LNCaP clone FGC (cell line): ENCODE measurements around the gene PTCD2.

ENCODE experiments used
- DNase-seq: peaks from one replicate; pipeline ENCODE4 v3.0.0-alpha.2; 2011; ENCODE audit warnings: low read depth
- H3K4me3 ChIP-seq: 2 replicates; pipeline ENCODE4 v1.5.1; 2011; ENCODE audit warnings: mild to moderate bottlenecking, low read depth, low read length, control low read depth
- CTCF ChIP-seq: IDR thresholded peaks from 2 replicates; pipeline ENCODE4 v1.5.1; 2012; ENCODE audit warnings: mild to moderate bottlenecking; ENCODE audit not compliant: control insufficient read depth, insufficient read depth; ENCODE audit errors: extremely low read depth

The PTCD2 gene

DNA sequence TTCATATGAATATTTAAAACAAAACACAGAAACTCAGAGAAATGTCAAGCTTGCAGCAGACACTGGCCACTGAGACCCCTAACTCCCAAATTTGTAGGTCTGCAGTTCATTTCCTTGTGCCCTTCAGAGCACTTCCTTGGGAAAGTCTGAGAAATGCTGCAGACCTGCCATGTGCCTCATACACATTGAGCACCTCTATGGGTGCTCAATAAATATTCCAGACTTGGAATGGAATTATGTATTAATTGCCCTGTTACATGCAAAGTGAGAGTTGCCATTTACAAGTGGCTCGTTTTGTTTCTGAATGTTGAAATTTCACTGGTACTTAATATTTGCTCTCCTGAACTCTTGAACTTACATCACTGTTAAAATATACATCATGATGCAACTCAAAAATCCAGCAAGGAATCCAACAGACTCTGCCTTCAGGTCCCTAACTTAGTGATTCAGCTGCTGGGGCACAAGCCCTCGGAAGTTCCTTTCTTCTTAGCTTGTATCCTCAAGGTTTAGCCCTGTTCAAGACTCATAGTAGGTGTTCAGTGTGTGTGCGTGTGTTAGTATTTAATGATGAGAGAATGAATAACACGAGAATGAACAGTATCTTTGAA, 90.6 kb downstream of the PTCD2 start:
- H3K4me3 ChIP-seq = no peak overlapping the region
- no peak for DNase-seq
- no peak for TF ChIP-seq CTCF

DNA sequence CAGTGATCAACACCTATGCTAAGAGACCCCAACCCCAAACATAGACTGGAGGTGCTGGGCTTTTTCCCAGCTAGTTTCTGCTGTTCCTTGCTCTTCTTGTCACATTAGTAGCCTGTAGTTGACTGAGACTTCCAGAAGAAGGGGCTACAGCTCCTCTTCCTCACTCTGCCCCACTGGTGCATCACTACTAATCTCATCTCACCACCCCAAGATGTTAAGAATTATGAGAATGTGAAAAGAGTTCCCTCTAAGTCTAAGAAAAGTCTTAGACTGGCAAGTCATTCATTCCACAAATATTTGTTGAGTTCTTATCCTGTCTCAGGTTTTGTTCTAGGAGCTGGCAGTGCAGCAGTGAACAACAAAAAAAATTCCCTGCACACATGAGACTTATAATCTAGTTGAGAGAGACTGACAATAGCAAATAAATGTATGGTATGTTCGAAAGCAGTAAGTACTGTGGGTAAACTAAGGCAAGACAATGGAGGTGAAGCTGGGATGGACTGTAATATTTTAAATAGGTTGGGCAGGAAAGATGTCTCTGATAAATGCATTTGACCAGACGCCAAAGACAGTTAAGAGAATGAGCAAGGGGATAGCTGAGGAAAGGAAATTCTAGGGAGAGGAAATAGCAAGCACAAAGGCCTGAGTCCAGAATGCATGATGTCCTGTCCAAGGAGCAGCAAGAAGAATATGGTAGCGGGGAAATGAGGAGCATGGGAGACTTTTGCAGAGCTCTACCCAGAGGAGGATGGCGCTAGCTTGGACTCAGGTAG, 92.3 kb downstream of the PTCD2 start:
- no peak overlapping the region for H3K4me3 ChIP-seq
- TF ChIP-seq CTCF = no peak
- DNase-seq = no peak

- no peak for TF ChIP-seq CTCF
- no peak for DNase-seq
- H3K4me3 ChIP-seq = no peak overlapping the region
These were observed 95.6 kb downstream of the PTCD2 start for GRCh38 chr5:72415616-72416325.

DNA sequence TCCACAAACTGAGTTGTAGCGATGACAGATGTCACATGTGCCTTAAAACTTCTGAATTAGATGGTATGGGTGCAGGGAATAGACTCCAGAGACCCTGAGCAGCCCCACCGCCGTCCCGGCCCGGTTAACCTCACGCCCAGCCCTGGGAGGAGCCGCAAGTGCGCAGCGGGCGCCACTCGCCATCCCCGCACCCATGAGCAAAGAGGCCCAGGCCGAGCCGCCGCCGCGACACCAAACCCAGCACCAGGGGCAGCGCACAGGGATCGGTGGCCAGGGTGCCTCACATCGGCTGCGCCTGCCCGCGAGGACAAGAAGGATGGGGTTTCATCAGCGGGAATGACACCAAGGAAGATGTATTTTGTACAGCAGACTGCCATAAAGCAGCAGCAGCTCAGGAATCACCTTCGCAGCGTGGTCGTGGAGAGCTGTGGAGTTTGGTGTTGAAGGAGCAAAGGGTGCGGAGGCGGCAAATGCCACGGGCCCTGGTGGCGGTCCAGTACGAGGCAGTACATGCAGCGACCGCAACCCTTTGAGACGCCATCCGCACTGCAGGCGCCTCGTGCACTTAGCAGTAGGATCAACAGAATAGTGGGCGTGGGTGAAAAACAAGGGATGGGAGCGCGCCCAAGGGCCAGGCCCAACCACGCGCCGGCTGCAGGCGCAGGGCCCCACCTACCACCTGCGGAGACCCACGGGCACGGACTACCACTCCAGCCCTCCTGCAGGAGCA, 97.3 kb downstream of the PTCD2 start:
- TF ChIP-seq CTCF = no peak
- no peak for DNase-seq
- H3K4me3 ChIP-seq = no peak overlapping the region
